Parathyroid adenoma (tissue), 2 donors: ENCODE results near the gene ADCK2.

ENCODE experiments used
- H2AFZ ChIP-seq: fragments of 300-600 bp; sonication (generic); one replicate; pipeline ENCODE4 v1.7.0; 2017; ENCODE audit warnings: antibody characterized with exemption, mild to moderate bottlenecking
- H3K27ac ChIP-seq: fragments of 300-600 bp; sonication (generic); one replicate; pipeline ENCODE4 v1.7.0; 2017
- H3K27me3 ChIP-seq: fragments of 300-600 bp; sonication (generic); one replicate; pipeline ENCODE4 v1.7.0; 2017; ENCODE audit warnings: low read length; ENCODE audit not compliant: control insufficient read depth, insufficient read depth
- H3K36me3 ChIP-seq: fragments of 300-600 bp; sonication (generic); one replicate; pipeline ENCODE4 v1.7.0; 2017; ENCODE audit warnings: low read length; ENCODE audit not compliant: control insufficient read depth, insufficient read depth
- H3K4me1 ChIP-seq: fragments of 300-600 bp; sonication (generic); one replicate; pipeline ENCODE4 v1.7.0; 2017; ENCODE audit warnings: control low read depth
- H3K4me2 ChIP-seq: fragments of 300-600 bp; sonication (generic); one replicate; pipeline ENCODE4 v1.7.0; 2017; ENCODE audit warnings: low read length
- H3K4me3 ChIP-seq: fragments of 300-600 bp; sonication (generic); one replicate; pipeline ENCODE4 v1.7.0; 2017; ENCODE audit warnings: low read depth, low read length
- H3K79me2 ChIP-seq: fragments of 300-600 bp; sonication (generic); one replicate; pipeline ENCODE4 v1.7.0; 2017; ENCODE audit warnings: control low read depth
- H3K9ac ChIP-seq: fragments of 300-600 bp; sonication (generic); one replicate; pipeline ENCODE4 v1.7.0; 2017; ENCODE audit warnings: mild to moderate bottlenecking
- H3K9me3 ChIP-seq: fragments of 300-600 bp; sonication (generic); one replicate; pipeline ENCODE4 v1.7.0; 2017; ENCODE audit warnings: low read length; ENCODE audit not compliant: control insufficient read depth
- TF ChIP-seq, protein P1 (sequence below): fragments of 300-600 bp; sonication (generic); IDR thresholded peaks from one replicate; pipeline ENCODE4 v1.7.0; 2017; ENCODE audit warnings: antibody characterized with exemption, mild to moderate bottlenecking
- donor health status: primary hyperparathyroidism.

ADCK2 gene

DNA sequence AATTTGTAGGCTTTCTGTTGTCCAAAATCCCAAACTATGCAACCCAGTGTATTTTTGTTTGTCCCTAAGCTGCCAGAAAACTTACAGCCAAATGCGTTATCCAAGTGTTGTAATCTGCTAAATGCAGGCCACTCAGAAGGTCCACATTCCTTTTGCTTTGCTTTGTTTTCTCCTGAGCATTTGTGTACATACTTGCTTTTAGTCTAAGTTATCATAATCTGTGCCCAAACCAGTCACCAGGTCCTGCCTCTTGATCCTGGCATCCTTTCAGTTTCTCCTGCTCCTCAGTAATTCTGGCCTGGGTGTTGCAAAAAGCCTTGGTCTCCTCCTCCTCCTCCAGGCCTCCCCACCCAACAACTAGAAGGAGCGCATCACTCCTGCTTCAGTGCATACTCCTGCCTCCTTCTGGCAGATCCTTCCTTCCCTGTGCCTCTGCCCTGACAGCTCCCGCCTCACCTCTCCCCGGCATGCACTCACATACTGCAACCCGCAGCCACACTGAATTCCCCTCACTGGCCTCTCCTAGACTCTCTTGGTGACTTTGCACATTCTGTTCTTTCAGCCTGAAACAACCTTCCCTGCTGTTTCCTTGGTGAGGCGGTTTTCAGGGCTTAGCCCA, 34.5 kb upstream of the ADCK2 start:
- Histone ChIP-seq H3K27me3 (no peaks in the 10 kb centered on the region), H3K36me3 (no peaks in the 10 kb centered on the region), H3K4me1 (peaks cover 5% of the 10 kb centered on the region), H3K79me2 (no peaks in the 10 kb centered on the region), H2AFZ (no peak overlapping the region), H3K27ac (no peak overlapping the region), H3K9ac (no peak overlapping the region), H3K9me3 (no peaks in the 10 kb centered on the region), H3K4me2 (no peak overlapping the region), H3K4me3 (no peak overlapping the region)
- TF ChIP-seq, protein P1, sequence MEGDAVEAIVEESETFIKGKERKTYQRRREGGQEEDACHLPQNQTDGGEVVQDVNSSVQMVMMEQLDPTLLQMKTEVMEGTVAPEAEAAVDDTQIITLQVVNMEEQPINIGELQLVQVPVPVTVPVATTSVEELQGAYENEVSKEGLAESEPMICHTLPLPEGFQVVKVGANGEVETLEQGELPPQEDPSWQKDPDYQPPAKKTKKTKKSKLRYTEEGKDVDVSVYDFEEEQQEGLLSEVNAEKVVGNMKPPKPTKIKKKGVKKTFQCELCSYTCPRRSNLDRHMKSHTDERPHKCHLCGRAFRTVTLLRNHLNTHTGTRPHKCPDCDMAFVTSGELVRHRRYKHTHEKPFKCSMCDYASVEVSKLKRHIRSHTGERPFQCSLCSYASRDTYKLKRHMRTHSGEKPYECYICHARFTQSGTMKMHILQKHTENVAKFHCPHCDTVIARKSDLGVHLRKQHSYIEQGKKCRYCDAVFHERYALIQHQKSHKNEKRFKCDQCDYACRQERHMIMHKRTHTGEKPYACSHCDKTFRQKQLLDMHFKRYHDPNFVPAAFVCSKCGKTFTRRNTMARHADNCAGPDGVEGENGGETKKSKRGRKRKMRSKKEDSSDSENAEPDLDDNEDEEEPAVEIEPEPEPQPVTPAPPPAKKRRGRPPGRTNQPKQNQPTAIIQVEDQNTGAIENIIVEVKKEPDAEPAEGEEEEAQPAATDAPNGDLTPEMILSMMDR, result no peak

DNA sequence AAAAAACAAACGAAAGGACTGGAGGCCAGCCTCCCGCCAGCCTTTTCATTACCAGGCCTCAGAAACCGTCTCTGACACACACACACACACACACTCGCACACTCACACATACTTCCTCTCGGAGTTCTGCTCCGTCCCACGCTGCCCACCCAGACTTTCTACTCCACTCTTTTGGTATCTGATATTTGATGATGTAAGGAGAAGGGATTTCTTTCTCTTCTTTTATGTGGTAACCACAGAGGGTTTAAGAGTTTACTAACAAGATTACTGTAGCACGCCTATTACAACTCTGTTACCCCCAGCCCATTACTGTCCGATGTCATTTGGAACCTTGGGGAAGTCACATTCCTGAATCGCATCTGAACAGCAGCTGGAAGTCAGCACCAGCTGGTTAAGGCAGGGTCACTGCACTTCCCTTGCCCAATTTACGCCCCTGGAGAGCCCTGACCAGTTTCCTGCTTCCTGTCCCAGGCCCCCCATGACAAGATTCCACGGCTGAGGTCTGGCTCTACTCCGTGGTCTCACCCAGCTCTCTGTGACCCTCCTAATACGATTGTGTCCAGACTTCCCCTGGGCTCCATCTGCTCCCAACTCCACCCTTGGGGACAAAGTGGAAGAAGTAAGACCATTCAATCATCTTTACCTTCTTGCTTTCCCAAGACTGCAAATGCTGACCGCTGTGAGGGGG, 33.2 kb upstream of the ADCK2 start:
- no peaks in the 10 kb centered on the region for H3K36me3 ChIP-seq
- no peaks in the 10 kb centered on the region for H3K79me2 ChIP-seq
- H3K9me3 ChIP-seq, result no peaks in the 10 kb centered on the region
- H3K4me1 ChIP-seq, result peaks cover 5% of the 10 kb centered on the region
- H3K4me2 ChIP-seq, result peak overlapping the region; percentile 85
- H3K9ac ChIP-seq, result no peak overlapping the region
- peak overlapping the region; percentile 33 for H3K27ac ChIP-seq
- no peaks in the 10 kb centered on the region for H3K27me3 ChIP-seq
- TF ChIP-seq, protein P1, result no peak
- peak overlapping the region; percentile 68 for H2AFZ ChIP-seq
- peak overlapping the region; percentile 69 for H3K4me3 ChIP-seq

DNA sequence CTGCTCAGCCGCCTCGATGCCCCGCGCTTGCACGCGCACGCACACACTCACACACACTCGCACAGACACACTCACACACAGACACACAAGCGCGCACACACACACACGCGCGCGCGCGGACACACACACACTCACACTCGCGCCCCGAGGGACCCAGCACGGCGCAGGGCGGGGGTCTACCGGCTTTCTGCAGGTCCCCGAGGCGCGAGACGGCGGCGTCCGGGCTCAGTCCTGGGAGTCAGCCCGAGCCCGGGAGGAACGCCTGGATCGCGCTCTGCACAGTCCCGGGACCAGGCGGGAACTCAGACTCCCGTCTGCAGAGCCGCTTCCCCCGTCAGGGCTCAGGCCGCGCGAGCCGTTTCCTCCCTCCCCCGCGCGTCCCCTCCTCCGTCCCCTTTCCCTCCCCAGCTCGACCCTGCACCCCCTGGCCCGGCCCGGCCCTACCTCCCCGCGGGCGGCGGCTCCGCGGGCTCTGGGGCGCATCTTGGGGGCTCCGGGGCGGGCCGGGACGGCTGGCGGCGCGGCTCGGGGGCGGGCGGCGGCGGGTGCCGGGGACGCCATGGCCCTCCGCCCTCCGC, 32.6 kb upstream of the ADCK2 start:
- H3K4me1 ChIP-seq, result peaks cover 5% of the 10 kb centered on the region

DNA sequence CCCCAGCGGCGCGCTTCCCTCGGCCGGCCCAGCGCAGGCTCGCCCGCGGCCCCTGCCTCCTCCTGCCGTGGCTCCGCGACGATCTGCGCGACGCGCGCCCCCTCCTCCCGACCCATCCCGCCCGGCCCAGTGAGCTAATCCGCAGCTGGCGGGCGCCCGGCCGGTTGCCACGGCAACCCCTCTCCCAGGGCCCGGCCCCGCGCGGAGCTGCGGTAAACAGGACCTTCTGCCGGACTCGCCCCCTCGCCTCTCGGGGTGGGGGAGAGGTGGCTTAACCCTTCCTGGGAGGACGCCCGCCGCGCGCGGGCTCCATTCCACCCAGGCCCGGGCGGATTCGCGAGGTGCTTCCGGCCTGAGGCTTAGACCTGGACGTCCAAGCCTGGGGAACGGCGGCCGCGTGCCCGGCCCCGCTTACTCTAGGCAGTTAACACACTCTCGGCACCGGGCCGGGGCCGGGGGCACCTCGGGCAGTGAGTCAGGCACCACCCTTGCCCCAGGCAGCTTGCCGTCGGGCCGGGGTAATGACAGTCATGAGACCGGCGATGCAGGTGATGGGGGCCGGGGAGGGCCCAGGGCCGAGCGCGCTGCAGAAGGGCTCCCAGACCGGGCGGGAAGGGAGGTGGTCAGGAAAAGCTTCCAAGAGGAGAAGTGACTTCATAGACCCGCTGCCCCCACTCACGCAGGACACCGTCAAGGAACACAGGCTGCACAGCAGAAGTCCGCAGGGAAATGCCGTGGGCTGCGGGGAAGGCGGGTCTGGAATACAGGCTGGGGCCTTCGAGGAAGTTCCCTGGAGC, 31.8 kb upstream of the ADCK2 start, which contains the start of gene DENND2A:
Gene DENND2A, minus strand, starts transcription at position 87 of the 797 bp plus-strand sequence. CDS start 38,416 bp downstream, outside the sequence.
- no peaks in the 10 kb centered on the region for H3K79me2 ChIP-seq
- TF ChIP-seq, protein P1, result no peak
- peak within 1 kb of the TSS; percentile 68 for H3K27ac ChIP-seq
- no peaks in the 10 kb centered on the region for H3K9me3 ChIP-seq
- H3K36me3 ChIP-seq, result no peaks in the 10 kb centered on the region
- peak within 1 kb of the TSS; percentile 85 for H3K4me2 ChIP-seq
- H2AFZ ChIP-seq, result peak within 1 kb of the TSS; percentile 100
- peak within 1 kb of the TSS; percentile 37 for H3K9ac ChIP-seq
- no peaks in the 10 kb centered on the region for H3K27me3 ChIP-seq
- H3K4me3 ChIP-seq, result peak within 1 kb of the TSS; percentile 69
- H3K4me1 ChIP-seq, result peaks cover 5% of the 10 kb centered on the region

More for the DNA sequence above, 32.6 kb upstream of the ADCK2 start:
- Histone ChIP-seq H2AFZ (peak overlapping the region; percentile 68), H3K4me3 (peak overlapping the region; percentile 69), H3K4me2 (peak overlapping the region; percentile 85), H3K27ac (peak overlapping the region; percentile 33), H3K79me2 (no peaks in the 10 kb centered on the region), H3K36me3 (no peaks in the 10 kb centered on the region), H3K27me3 (no peaks in the 10 kb centered on the region), H3K9me3 (no peaks in the 10 kb centered on the region), H3K9ac (no peak overlapping the region)
- TF ChIP-seq, protein P1, result no peak
